K562 (cell line): ENCODE data around the gene SFRP5. TPM values are rescaled to one million over a fixed set of nuclear protein-coding genes. Genes with fewer than 3 reads are reported as not detected.

Experiments used
- ARID2 ChIP-seq: fragments of 450-650 bp; IDR thresholded peaks from 2 replicates; pipeline ENCODE4 v1.6.1; 2017; ENCODE audit warnings: antibody characterized with exemption, mild to moderate bottlenecking
- CREBBP ChIP-seq: IDR thresholded peaks from one replicate; pipeline ENCODE4 v1.6.1; 2012; ENCODE audit warnings: low read depth, mild to moderate bottlenecking, control low read depth, inconsistent platforms, low read length
- E2F3 ChIP-seq: fragments of 250-450 bp; sonication (Bioruptor Pico); IDR thresholded peaks from 2 replicates; pipeline ENCODE4 v1.4.0; 2020; ENCODE audit warnings: mild to moderate bottlenecking
- EP400 ChIP-seq: fragments of 450-650 bp; IDR thresholded peaks from 2 replicates; pipeline ENCODE4 v1.6.1; 2017; ENCODE audit warnings: antibody characterized with exemption, mild to moderate bottlenecking, moderate library complexity
- MTA2 ChIP-seq: fragments of 450-650 bp; IDR thresholded peaks from 2 replicates; pipeline ENCODE4 v1.6.1; 2016; ENCODE audit warnings: low read depth
- NR2C1 ChIP-seq, 2 experiments: fragments of 450-650 bp; IDR thresholded peaks; 2 replicates each; pipeline ENCODE4 v1.6.1; 2017; ENCODE audit warnings: mild to moderate bottlenecking in 2 of 2, antibody characterized with exemption in 1 of 2, inconsistent platforms in 1 of 2, missing compliant biosample characterization in 1 of 2, missing genetic modification characterization in 1 of 2
- PHB2 ChIP-seq: fragments of 450-650 bp; IDR thresholded peaks from 2 replicates; pipeline ENCODE4 v1.6.1; 2017; ENCODE audit warnings: low read depth
- POLR2AphosphoS5 ChIP-seq: IDR thresholded peaks from 2 replicates; pipeline ENCODE4 v1.6.1; 2011; ENCODE audit warnings: mild to moderate bottlenecking, low read depth, low read length, moderate library complexity; ENCODE audit not compliant: control insufficient read depth, insufficient read depth
- XRCC4 ChIP-seq: IDR thresholded peaks from one replicate; pipeline ENCODE4 v1.6.1; 2011; ENCODE audit not compliant: insufficient read depth, insufficient read length; ENCODE audit errors: extremely low read depth
- ZBTB17 ChIP-seq: fragments of 450-650 bp; formaldehyde crosslinking; IDR thresholded peaks from 2 replicates; pipeline ENCODE4 v1.4.0; 2020; ENCODE audit warnings: mild to moderate bottlenecking
- ZC3H8 ChIP-seq: fragments of 450-650 bp; IDR thresholded peaks from 2 replicates; pipeline ENCODE4 v1.6.1; 2017
- ZFX ChIP-seq: sonication (generic); formaldehyde crosslinking; IDR thresholded peaks from 2 replicates; pipeline ENCODE4 v1.8.0; 2022; ENCODE audit warnings: mild to moderate bottlenecking, missing genetic modification reagents, moderate library complexity
- ZNF12 ChIP-seq: sonication (generic); formaldehyde crosslinking; IDR thresholded peaks from 2 replicates; pipeline ENCODE4 v1.4.0; 2020; ENCODE audit warnings: mild to moderate bottlenecking, missing genetic modification reagents
- ZNF707 ChIP-seq: fragments of 250-450 bp; sonication (Bioruptor Pico); conservative IDR thresholded peaks from 2 replicates; pipeline ENCODE4 v1.8.0; 2022; ENCODE audit warnings: inconsistent platforms, mild to moderate bottlenecking, moderate library complexity
- polyA plus RNA-seq, 8 experiments: library from polyadenylated mRNA; depleted of rRNA in 4 of 8; stranded (reverse) in 5 of 8; unstranded in 3 of 8; fragments of >200 nt; fragmentation: Nextera tagmentation in 2 of 8; fragmentation: Illumina TruSeq in 1 of 8; extraction: Ambion mirVana in 2 of 8; extraction: Trizol in 1 of 8; gene quantifications; 2 replicates each; pipeline versions ENCODE4 v1.2.1 to v1.2.3, GENCODE V29; 2011 to 2014; ENCODE audit warnings: inconsistent platforms in 1 of 8, missing spikeins in 1 of 8
- total RNA-seq, 7 experiments: library from RNA; depleted of rRNA in 6 of 7; stranded (reverse); fragments of >200 nt in 6 of 7; fragmentation: Illumina TruSeq in 2 of 7; extraction: Trizol in 2 of 7; gene quantifications; 2 replicates each; pipeline versions ENCODE4 v1.2.1 to v1.2.3, GENCODE V29; 2011 to 2021; ENCODE audit warnings: low replicate concordance in 1 of 7
- TF ChIP-seq, protein P1 (sequence below): fragments of 250-450 bp; sonication (Bioruptor Pico); IDR thresholded peaks from 2 replicates; pipeline ENCODE4 v1.8.0; 2021; ENCODE audit warnings: moderate library complexity, mild to moderate bottlenecking, inconsistent platforms
- TF ChIP-seq, protein P2 (sequence below): fragments of 250-450 bp; sonication (Bioruptor Pico); IDR thresholded peaks from 2 replicates; pipeline ENCODE4 v1.9.0; 2021; ENCODE audit warnings: mild to moderate bottlenecking, inconsistent platforms
- TF ChIP-seq, protein P3 (sequence below): sonication (generic); formaldehyde crosslinking; IDR thresholded peaks from 2 replicates; pipeline ENCODE4 v1.8.0; 2022; ENCODE audit warnings: mild to moderate bottlenecking, missing genetic modification reagents

The SFRP5 gene
- total and polyA plus RNA-seq, 9 of the 15 experiments (the other 6 are each of a cell fraction or from before 2014, with no cell fraction given) = 0.07 to 0.29 (median 0.13) TPM; not detected in 3

DNA sequence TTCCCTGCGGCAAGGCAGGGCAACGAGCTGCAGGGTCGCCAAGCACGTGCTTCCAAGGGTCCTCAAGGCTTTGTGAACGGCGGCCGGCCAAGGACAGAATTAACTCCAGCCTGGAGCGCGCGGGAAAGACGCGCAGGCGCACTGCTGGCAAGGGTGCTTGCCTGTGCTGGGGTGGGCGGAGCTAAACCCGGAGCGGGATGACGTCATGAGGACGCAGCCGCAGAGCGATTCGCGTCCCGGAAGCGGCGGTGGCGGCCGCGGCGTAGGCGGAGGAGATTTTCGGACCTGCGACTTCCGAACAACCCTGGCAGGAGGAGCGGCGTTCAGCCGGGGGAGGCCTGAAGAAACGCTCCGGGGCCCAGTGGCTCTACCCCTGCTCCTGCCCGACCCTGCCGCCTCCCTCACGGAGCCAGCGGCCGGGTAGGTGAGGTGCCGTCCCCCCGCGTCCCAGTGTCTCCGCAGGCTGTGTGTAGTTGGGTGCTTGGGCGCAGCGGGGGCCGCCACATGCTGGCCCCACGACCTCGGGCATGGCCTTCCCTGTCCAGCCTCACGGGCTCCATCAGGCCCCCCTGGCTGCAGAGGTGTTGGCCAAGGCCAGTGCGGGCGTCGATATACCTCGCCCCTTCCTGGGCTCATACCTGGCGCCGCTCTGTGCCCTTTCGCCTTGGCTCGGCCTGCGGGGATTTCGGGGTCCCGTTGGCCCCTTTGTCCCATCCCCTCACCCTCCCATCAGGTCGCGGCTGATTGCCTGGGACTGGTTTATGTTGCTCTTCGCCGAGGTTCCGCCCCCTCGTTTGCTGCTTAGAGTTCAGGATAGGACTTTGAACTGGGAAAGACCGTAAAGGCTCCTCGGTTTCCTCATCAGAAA lies 34.7 kb downstream of the SFRP5 start, which contains the start of gene ZFYVE27 (continued):
- TF ChIP-seq, protein P1, sequence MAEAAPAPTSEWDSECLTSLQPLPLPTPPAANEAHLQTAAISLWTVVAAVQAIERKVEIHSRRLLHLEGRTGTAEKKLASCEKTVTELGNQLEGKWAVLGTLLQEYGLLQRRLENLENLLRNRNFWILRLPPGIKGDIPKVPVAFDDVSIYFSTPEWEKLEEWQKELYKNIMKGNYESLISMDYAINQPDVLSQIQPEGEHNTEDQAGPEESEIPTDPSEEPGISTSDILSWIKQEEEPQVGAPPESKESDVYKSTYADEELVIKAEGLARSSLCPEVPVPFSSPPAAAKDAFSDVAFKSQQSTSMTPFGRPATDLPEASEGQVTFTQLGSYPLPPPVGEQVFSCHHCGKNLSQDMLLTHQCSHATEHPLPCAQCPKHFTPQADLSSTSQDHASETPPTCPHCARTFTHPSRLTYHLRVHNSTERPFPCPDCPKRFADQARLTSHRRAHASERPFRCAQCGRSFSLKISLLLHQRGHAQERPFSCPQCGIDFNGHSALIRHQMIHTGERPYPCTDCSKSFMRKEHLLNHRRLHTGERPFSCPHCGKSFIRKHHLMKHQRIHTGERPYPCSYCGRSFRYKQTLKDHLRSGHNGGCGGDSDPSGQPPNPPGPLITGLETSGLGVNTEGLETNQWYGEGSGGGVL (CRISPR knock-in tag) = no peak
- TF ChIP-seq XRCC4 (no peak), CREBBP (no peak), PHB2 (no peak), ZNF707 (CRISPR knock-in tag) (no peak), E2F3 (CRISPR knock-in tag) (peak; percentile 31; the same call in 1 of the 2 replicates), ZC3H8 (no peak), ZBTB17 (CRISPR knock-in tag) (no peak), POLR2AphosphoS5 (peak; percentile 62), ARID2 (no peak), ZNF12 (CRISPR knock-in tag) (peak; percentile 58; the same call in 1 of the 2 replicates), NR2C1 (IDR thresholded peaks at IDR 0.05) (no peak), NR2C1 (tag; IDR thresholded peaks at IDR 0.05) (0 out of 2 replicates have a peak, but pooled peaks have one; percentile 66), ZFX (CRISPR knock-in tag) (peak; percentile 71), EP400 (peak; percentile 74), MTA2 (no peak)
- TF ChIP-seq, protein P2, sequence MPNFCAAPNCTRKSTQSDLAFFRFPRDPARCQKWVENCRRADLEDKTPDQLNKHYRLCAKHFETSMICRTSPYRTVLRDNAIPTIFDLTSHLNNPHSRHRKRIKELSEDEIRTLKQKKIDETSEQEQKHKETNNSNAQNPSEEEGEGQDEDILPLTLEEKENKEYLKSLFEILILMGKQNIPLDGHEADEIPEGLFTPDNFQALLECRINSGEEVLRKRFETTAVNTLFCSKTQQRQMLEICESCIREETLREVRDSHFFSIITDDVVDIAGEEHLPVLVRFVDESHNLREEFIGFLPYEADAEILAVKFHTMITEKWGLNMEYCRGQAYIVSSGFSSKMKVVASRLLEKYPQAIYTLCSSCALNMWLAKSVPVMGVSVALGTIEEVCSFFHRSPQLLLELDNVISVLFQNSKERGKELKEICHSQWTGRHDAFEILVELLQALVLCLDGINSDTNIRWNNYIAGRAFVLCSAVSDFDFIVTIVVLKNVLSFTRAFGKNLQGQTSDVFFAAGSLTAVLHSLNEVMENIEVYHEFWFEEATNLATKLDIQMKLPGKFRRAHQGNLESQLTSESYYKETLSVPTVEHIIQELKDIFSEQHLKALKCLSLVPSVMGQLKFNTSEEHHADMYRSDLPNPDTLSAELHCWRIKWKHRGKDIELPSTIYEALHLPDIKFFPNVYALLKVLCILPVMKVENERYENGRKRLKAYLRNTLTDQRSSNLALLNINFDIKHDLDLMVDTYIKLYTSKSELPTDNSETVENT (CRISPR knock-in tag) = 0 out of 2 replicates have a peak, but pooled peaks have one; percentile 8
- TF ChIP-seq, protein P3, sequence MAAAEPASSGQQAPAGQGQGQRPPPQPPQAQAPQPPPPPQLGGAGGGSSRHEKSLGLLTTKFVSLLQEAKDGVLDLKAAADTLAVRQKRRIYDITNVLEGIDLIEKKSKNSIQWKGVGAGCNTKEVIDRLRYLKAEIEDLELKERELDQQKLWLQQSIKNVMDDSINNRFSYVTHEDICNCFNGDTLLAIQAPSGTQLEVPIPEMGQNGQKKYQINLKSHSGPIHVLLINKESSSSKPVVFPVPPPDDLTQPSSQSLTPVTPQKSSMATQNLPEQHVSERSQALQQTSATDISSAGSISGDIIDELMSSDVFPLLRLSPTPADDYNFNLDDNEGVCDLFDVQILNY (CRISPR knock-in tag) = peak; percentile 76; the same call in 1 of the 2 replicates
